GM12892 (cell line): ENCODE measurements around the gene HAUS2.

Source experiments
- POLR2A ChIP-seq: IDR thresholded peaks from 2 replicates; pipeline ENCODE4 v1.6.1; 2011; ENCODE audit warnings: low read depth, low read length, control low read depth
- POLR2AphosphoS5 ChIP-seq: IDR thresholded peaks from 2 replicates; pipeline ENCODE4 v1.6.1; 2011; ENCODE audit warnings: low read depth, low read length, control low read depth

- TF ChIP-seq POLR2AphosphoS5 (no peak), POLR2A (no peak)
These were observed 44.1 kb downstream of the HAUS2 start for GRCh38 chr15:42592716-42593115.
